H1 (cell line): ENCODE measurements around the gene NUP98. TPM values are rescaled to one million over a fixed set of nuclear protein-coding genes. Genes with fewer than 3 reads are reported as not detected.

Experiments
- CTCF ChIA-PET: fragments of 300-600 bp; sonication (Branson Sonifier 250); formaldehyde crosslinking; loops from one replicate; lab custom pipeline; 2021; ENCODE audit not compliant: partially characterized antibody; lab: Charles Lee
- POLR2A ChIA-PET: fragments of 300-600 bp; sonication (Branson Sonifier 250); formaldehyde crosslinking; loops from one replicate; lab custom pipeline; 2021; ENCODE audit warnings: inconsistent platforms; ENCODE audit not compliant: partially characterized antibody; lab: Charles Lee
- DNase-seq, 2 experiments: peaks; one replicate each; pipeline versions ENCODE4 v3.0.0 to v3.0.0-alpha.2; 2010 to 2022; ENCODE audit warnings: low spot score in 2 of 2, low read depth in 1 of 2, mixed read lengths in 1 of 2
- FAIRE-seq: peaks from 2 replicates; lab custom pipeline; 2011; peaks lifted over from hg19 to GRCh38; lab: Jason Lieb, UNC
- H2AFZ ChIP-seq: 2 replicates; pipeline ENCODE4 v1.8.1; 2012; ENCODE audit warnings: low read length, inconsistent platforms
- H2AK5ac ChIP-seq: 2 replicates; pipeline ENCODE4 v1.6.1; 2013; ENCODE audit warnings: low read depth, low read length
- H2BK120ac ChIP-seq: replicated peaks from 2 replicates; pipeline ENCODE3; 2013; ENCODE audit warnings: low read depth, low read length, inconsistent platforms
- H2BK12ac ChIP-seq: 2 replicates; pipeline ENCODE4 v1.6.1; 2013; ENCODE audit warnings: low read depth, low read length
- H2BK15ac ChIP-seq: 2 replicates; pipeline ENCODE4 v1.6.1; 2013; ENCODE audit warnings: low read length
- H2BK20ac ChIP-seq: 2 replicates; pipeline ENCODE4 v1.6.1; 2013; ENCODE audit warnings: low read length
- H2BK5ac ChIP-seq: 2 replicates; pipeline ENCODE4 v1.6.1; 2013; ENCODE audit warnings: low read depth, low read length
- H3K14ac ChIP-seq: 2 replicates; pipeline ENCODE4 v1.6.1; 2013; ENCODE audit warnings: inconsistent platforms; ENCODE audit not compliant: insufficient read length
- H3K18ac ChIP-seq: 2 replicates; pipeline ENCODE4 v1.6.1; 2013; ENCODE audit warnings: low read length; ENCODE audit errors: extremely low read depth
- H3K23ac ChIP-seq: 2 replicates; pipeline ENCODE4 v1.6.1; 2013; ENCODE audit warnings: inconsistent platforms; ENCODE audit not compliant: insufficient read length
- H3K23me2 ChIP-seq: 2 replicates; pipeline ENCODE4 v1.6.1; 2013; ENCODE audit warnings: low read depth, low read length
- H3K27ac ChIP-seq: 2 replicates; pipeline ENCODE4 v1.6.1; 2011; ENCODE audit warnings: low read depth, low read length, inconsistent platforms
- H3K27me3 ChIP-seq, 4 experiments: replicated peaks in 1 of 4; 1 replicate in 1 of 4; 2 replicates in 3 of 4; pipeline versions ENCODE4 v1.6.1 to v1.8.1; 2011 to 2013; ENCODE audit warnings: low read length in 3 of 4, mild to moderate bottlenecking in 3 of 4, inconsistent platforms in 2 of 4, mixed read lengths in 2 of 4, moderate library complexity in 1 of 4; ENCODE audit not compliant: control insufficient read depth in 3 of 4, insufficient read depth in 3 of 4; ENCODE audit errors: extremely low read depth in 1 of 4
- H3K36me3 ChIP-seq, 4 experiments: 2 replicates each; pipeline versions ENCODE4 v1.6.1 to v1.8.1; 2011 to 2013; ENCODE audit warnings: mild to moderate bottlenecking in 4 of 4, low read length in 3 of 4, moderate library complexity in 2 of 4, control low read depth in 1 of 4, inconsistent platforms in 1 of 4; ENCODE audit not compliant: insufficient read depth in 4 of 4, control insufficient read depth in 2 of 4
- H3K4ac ChIP-seq: replicated peaks from 2 replicates; pipeline ENCODE3; 2013; ENCODE audit warnings: low read length, low read depth, mixed read lengths, inconsistent platforms; ENCODE audit not compliant: insufficient read length
- H3K4me1 ChIP-seq, 4 experiments: replicated peaks in 1 of 4; 1 replicate in 1 of 4; 2 replicates in 3 of 4; pipeline versions ENCODE4 v1.6.1 to v1.8.1; 2011 to 2013; ENCODE audit warnings: low read length in 3 of 4, inconsistent platforms in 2 of 4, mixed read lengths in 1 of 4; ENCODE audit not compliant: insufficient read depth in 4 of 4, control insufficient read depth in 3 of 4
- H3K4me2 ChIP-seq, 2 experiments: 2 replicates each; pipeline versions ENCODE4 v1.6.1 to v1.8.1; 2011 to 2013; ENCODE audit warnings: low read depth in 2 of 2, low read length in 2 of 2, control low read depth in 1 of 2, inconsistent platforms in 1 of 2, mild to moderate bottlenecking in 1 of 2; ENCODE audit not compliant: insufficient read depth in 1 of 2
- H3K4me3 ChIP-seq, 4 experiments: fragments of 200-600, 300-600 bp in 1 of 4; sonication (generic), shearing (Covaris generic), sonication (Bioruptor Twin) in 1 of 4; 2 replicates each; pipeline versions ENCODE4 v1.5.1 to v1.8.1; 2011 to 2016; ENCODE audit warnings: low read length in 4 of 4, low read depth in 3 of 4, control low read depth in 2 of 4, inconsistent platforms in 2 of 4, mild to moderate bottlenecking in 2 of 4, mixed read lengths in 1 of 4, moderate library complexity in 1 of 4; ENCODE audit not compliant: insufficient read depth in 2 of 4; ENCODE audit errors: extremely low read depth in 1 of 4
- H3K56ac ChIP-seq: replicated peaks from 2 replicates; pipeline ENCODE3; 2013; ENCODE audit warnings: low read depth, mild to moderate bottlenecking, mixed read lengths, low read length, inconsistent platforms; ENCODE audit not compliant: insufficient read length
- H3K79me1 ChIP-seq: 2 replicates; pipeline ENCODE4 v1.6.1; 2013; ENCODE audit warnings: low read depth, low read length, control low read depth
- H3K79me2 ChIP-seq, 2 experiments: 2 replicates each; pipeline versions ENCODE4 v1.6.1 to v1.8.1; 2012 to 2013; ENCODE audit warnings: low read length in 2 of 2, mild to moderate bottlenecking in 2 of 2, inconsistent platforms in 1 of 2; ENCODE audit not compliant: insufficient read depth in 2 of 2, control insufficient read depth in 1 of 2
- H3K9ac ChIP-seq, 4 experiments: replicated peaks in 1 of 4; 1 replicate in 1 of 4; 2 replicates in 3 of 4; pipeline versions ENCODE4 v1.6.1 to v1.8.1; 2011 to 2013; ENCODE audit warnings: low read depth in 3 of 4, low read length in 3 of 4, control low read depth in 2 of 4, mild to moderate bottlenecking in 2 of 4, moderate library complexity in 2 of 4, inconsistent platforms in 1 of 4; ENCODE audit errors: extremely low read depth in 1 of 4
- H3K9me3 ChIP-seq, 2 experiments: 2 replicates each; pipeline versions ENCODE4 v1.6.1 to v1.8.1; 2012 to 2013; ENCODE audit warnings: mild to moderate bottlenecking in 2 of 2, moderate library complexity in 2 of 2, control low read depth in 1 of 2, inconsistent platforms in 1 of 2, low read depth in 1 of 2, low read length in 1 of 2, mixed read lengths in 1 of 2; ENCODE audit not compliant: insufficient read depth in 2 of 2
- H4K20me1 ChIP-seq, 2 experiments: replicated peaks in 1 of 2; 2 replicates each; pipeline versions ENCODE3 to v1.8.1; 2011 to 2013; ENCODE audit warnings: inconsistent platforms in 2 of 2, low read length in 2 of 2, mild to moderate bottlenecking in 1 of 2; ENCODE audit not compliant: insufficient read depth in 2 of 2, control insufficient read depth in 1 of 2
- H4K5ac ChIP-seq: 2 replicates; pipeline ENCODE4 v1.6.1; 2013; ENCODE audit warnings: low read length, low read depth, mixed read lengths, inconsistent platforms; ENCODE audit not compliant: insufficient read length
- H4K8ac ChIP-seq: 2 replicates; pipeline ENCODE4 v1.8.0; 2013; ENCODE audit warnings: mild to moderate bottlenecking, moderate library complexity, low read length, inconsistent platforms; ENCODE audit not compliant: insufficient read depth; ENCODE audit errors: extremely low read depth
- H4K91ac ChIP-seq: replicated peaks from 2 replicates; pipeline ENCODE3; 2013; ENCODE audit warnings: low read length, mixed read lengths, inconsistent platforms; ENCODE audit not compliant: insufficient read length
- CBX5 ChIP-seq: fragments of 300-800, 300-1000 bp; sonication (generic); IDR thresholded peaks from 2 replicates; pipeline ENCODE4 v1.7.1; 2016; ENCODE audit warnings: antibody characterized with exemption, low read length, low read depth
- CBX8 ChIP-seq: fragments of 300-800, 300-1000 bp; sonication (generic); IDR thresholded peaks from 2 replicates; pipeline ENCODE4 v1.7.1; 2016; ENCODE audit warnings: low read depth, low read length, borderline replicate concordance
- CHD2 ChIP-seq: IDR thresholded peaks from 2 replicates; pipeline ENCODE4 v1.6.1; 2012; ENCODE audit warnings: low read length, improper control_type of control experiment
- EZH2 ChIP-seq: fragments of 200-600 bp; sonication (generic); IDR thresholded peaks from 2 replicates; pipeline ENCODE4 v1.7.1; 2012; ENCODE audit warnings: low read depth, mild to moderate bottlenecking, moderate library complexity, low read length, inconsistent platforms; ENCODE audit not compliant: severe bottlenecking
- FOSL1 ChIP-seq: IDR thresholded peaks from 2 replicates; pipeline ENCODE4 v1.6.1; 2011; ENCODE audit warnings: mild to moderate bottlenecking, low read depth, low read length, moderate library complexity; ENCODE audit not compliant: insufficient read depth
- HDAC6 ChIP-seq: IDR thresholded peaks from one replicate; pipeline ENCODE4 v1.7.1; 2012; ENCODE audit warnings: low read depth, mild to moderate bottlenecking, inconsistent platforms, low read length, moderate library complexity
- JUND ChIP-seq: IDR thresholded peaks from 2 replicates; pipeline ENCODE4 v1.6.1; 2011; ENCODE audit warnings: mild to moderate bottlenecking, improper control_type of control experiment, low read length
- KDM4A ChIP-seq: IDR thresholded peaks from one replicate; pipeline ENCODE4 v1.7.1; 2012; ENCODE audit warnings: low read depth, mild to moderate bottlenecking, moderate library complexity, low read length, inconsistent platforms; ENCODE audit not compliant: severe bottlenecking
- KDM5A ChIP-seq: fragments of 200-600 bp; IDR thresholded peaks from 2 replicates; pipeline ENCODE4 v1.7.1; 2012; ENCODE audit warnings: mild to moderate bottlenecking, low read length, inconsistent platforms, mixed read lengths
- MAFK ChIP-seq: IDR thresholded peaks from 2 replicates; pipeline ENCODE4 v1.6.1; 2012; ENCODE audit warnings: low read depth, mild to moderate bottlenecking, improper control_type of control experiment, low read length
- SIX5 ChIP-seq: IDR thresholded peaks from 2 replicates; pipeline ENCODE4 v1.6.1; 2011; ENCODE audit warnings: mild to moderate bottlenecking, low read depth, low read length
- TAF1 ChIP-seq: IDR thresholded peaks from 2 replicates; pipeline ENCODE4 v1.6.1; 2011; ENCODE audit warnings: mild to moderate bottlenecking, low read depth, low read length
- WGBS, 2 experiments: shearing (Covaris generic) in 1 of 2; methylation state at CpG; one replicate each; pipeline versions ENCODE4 v1.1.6 to v1.1.7; 2013 to 2015; ENCODE audit warnings: low lambda C conversion rate in 2 of 2, mixed read lengths in 2 of 2, inconsistent platforms in 1 of 2, low coverage in 1 of 2, missing lambda C conversion rate in 1 of 2; ENCODE audit not compliant: insufficient replicate concordance in 2 of 2, insufficient coverage in 1 of 2, insufficient read length in 1 of 2; ENCODE audit errors: extremely low coverage in 1 of 2, missing lambda C conversion rate in 1 of 2; 5-methylcytosine and 5-hydroxymethylcytosine counted together
- polyA plus RNA-seq, 7 experiments: library from polyadenylated mRNA; depleted of rRNA in 3 of 7; stranded (reverse) in 5 of 7; unstranded in 2 of 7; fragments of >200 nt in 5 of 7; fragments of 200-250 nt in 2 of 7; gene quantifications; 1 replicate in 5 of 7; 2 replicates in 1 of 7; 4 replicates in 1 of 7; pipeline versions ENCODE4 v1.2.1 to v1.2.3, GENCODE V29; 2011 to 2013; ENCODE audit warnings: missing spikeins in 2 of 7, mixed read lengths in 2 of 7
- total RNA-seq: library from RNA; stranded (reverse); fragmentation: NEBNext Ultra II Directional; extraction: Animal tissue kit (Norgen Biotek cat#: 25700); gene quantifications from 2 replicates; pipeline ENCODE4 v1.2.1, GENCODE V29; 2021

Gene NUP98
- total and polyA plus RNA-seq, 2 of the 8 experiments (the other 6 are each of a cell fraction or from before 2014, with no cell fraction given), result 98.6 to 261 TPM

DNA sequence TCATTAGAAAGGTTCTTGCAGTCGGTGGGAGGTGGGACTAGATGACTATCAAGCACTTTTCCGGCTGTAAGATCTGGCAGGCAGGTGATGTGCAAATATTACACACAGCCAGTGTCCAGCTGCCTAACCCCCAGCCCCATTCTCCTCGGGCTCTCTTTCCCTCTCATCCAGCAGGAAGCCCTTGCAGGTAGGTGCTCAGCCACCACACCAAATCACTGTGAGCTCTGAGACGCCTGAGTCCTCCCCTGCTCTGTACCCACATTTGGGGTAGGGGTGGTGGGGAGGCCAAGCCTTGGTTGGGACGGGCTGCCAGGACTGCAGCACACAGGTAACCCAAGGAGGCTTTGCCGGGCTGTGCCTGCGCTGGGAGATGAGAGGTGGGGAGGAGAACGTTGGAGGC is 156.2 kb downstream of the NUP98 start:
- Histone ChIP-seq H3K27me3 (peaks cover 0 to 6% (median 0%) of the 10 kb centered on the region in 4 experiments; a peak in 4 of 7 replicates), H2BK120ac (peak overlapping the region; percentile 66), H3K4ac (no peak overlapping the region), H4K5ac (no peak overlapping the region), H4K91ac (no peak overlapping the region), H3K9me3 (peaks cover 7% of the 10 kb centered on the region in 2 experiments; a peak in 2 of 4 replicates), H3K18ac (0 out of 2 replicates have a peak overlapping the region, but pooled peaks have one; percentile 60), H2BK12ac (no peak overlapping the region), H3K23me2 (peaks cover 14% of the 10 kb centered on the region; the same call in 1 of the 2 replicates), H3K9ac (no peak overlapping the region), H3K36me3 (no peaks in the 10 kb centered on the region), H2AFZ (0 out of 2 replicates have a peak overlapping the region, but pooled peaks have one; percentile 79), H3K79me2 (no peaks in the 10 kb centered on the region), H2AK5ac (no peak overlapping the region), H3K79me1 (no peaks in the 10 kb centered on the region), H3K23ac (no peak overlapping the region), H3K4me2 (peak overlapping the region; percentile 76 to 88), H3K27ac (no peak overlapping the region), H3K4me1 (peaks cover 0 to 10% (median 1%) of the 10 kb centered on the region in 4 experiments; a peak in 4 of 7 replicates), H2BK20ac (no peak overlapping the region), H3K14ac (peak overlapping the region; percentile 28), H4K20me1 (no peaks in the 10 kb centered on the region), H4K8ac (no peak overlapping the region), H3K56ac (no peak overlapping the region), H3K4me3 (peak overlapping the region in 3 of 4 experiments; percentile 51 to 63 (median 62); a peak in 5 of 8 replicates), H2BK5ac (no peak overlapping the region), H2BK15ac (no peak overlapping the region)
- POLR2A ChIA-PET, result interaction anchor here (0.7 kb wide), 1 partner anchor 18 kb away, joined by 3 read pairs; no protein-coding TSS in a partner anchor
- no peak for TF ChIP-seq HDAC6
- TF ChIP-seq KDM4A, result no peak
- TF ChIP-seq SIX5, result no peak
- no peak for TF ChIP-seq FOSL1
- TF ChIP-seq EZH2, result no peak
- TF ChIP-seq TAF1, result no peak
- no peak for TF ChIP-seq JUND
- no peak for TF ChIP-seq MAFK
- no peak for TF ChIP-seq CBX5
- TF ChIP-seq CBX8, result no peak
- no peak for TF ChIP-seq KDM5A
- no peak for TF ChIP-seq CHD2
- FAIRE-seq, result no peak
- CTCF ChIA-PET, result no interaction called here
- no peak for DNase-seq
- 60% methylated on average over 8 of the region's 8 CpGs; no CpG with 5 or more reads in 1 of the 2 experiments for WGBS, 2 experiments
